ENCODE measurements around the gene PRXL2A. TPM values are rescaled to one million over a fixed set of nuclear protein-coding genes. Genes with fewer than 3 reads are reported as not detected.

The PRXL2A gene
- total and polyA plus RNA-seq, 2 experiments from 2014 or later: 166 to 222 TPM

DNA sequence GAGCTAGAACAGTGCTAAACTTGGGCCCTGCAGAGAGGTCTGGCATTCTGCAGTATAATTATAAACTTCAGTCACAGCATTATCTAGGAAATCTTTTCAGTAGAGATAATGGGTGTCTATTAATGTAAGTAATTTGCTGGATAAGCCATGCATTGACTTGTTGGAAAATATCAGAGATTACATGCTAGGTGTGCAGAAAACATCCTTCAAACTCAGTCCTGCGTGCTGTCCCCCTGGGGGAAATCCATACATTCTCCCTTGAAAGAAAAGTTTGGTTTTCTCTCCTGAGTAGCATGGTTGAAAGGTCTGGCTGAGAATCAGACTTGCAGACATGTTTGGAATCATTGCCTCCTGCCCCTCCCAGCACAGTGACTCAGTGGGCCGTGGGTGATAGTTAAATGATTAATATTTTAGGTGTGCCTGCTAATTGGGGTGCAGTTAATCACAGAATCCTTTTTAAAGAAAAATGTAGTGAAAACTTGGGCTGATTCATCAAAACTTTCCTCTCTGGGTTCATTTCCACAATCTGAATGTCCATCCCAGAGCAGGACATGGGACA is 13.9 kb upstream of the PRXL2A start:
- Histone ChIP-seq H3K4me3 (no peak overlapping the region), H3K27me3 (no peaks in the 10 kb centered on the region), H3K79me2 (no peaks in the 10 kb centered on the region), H3K9me2 (replicated peaks; ENCODE audit: insufficient read depth) (no peaks in the 10 kb centered on the region), H3K27ac (no peak overlapping the region), H2AFZ (no peak overlapping the region), H3K9me3 (ENCODE audit: low read depth) (no peaks in the 10 kb centered on the region), H3K4me2 (no peak overlapping the region), H4K20me1 (ENCODE audit: insufficient read depth, poor library complexity, severe bottlenecking) (no peaks in the 10 kb centered on the region), H3K36me3 (replicated peaks; ENCODE audit: insufficient read depth, low read depth) (no peaks in the 10 kb centered on the region), H3K4me1 (ENCODE audit: insufficient read depth) (no peaks in the 10 kb centered on the region)
- no peak for DNase-seq (ENCODE audit: low spot score)
- TF ChIP-seq EZH2 (IDR thresholded peaks at IDR 0.05; ENCODE audit: borderline replicate concordance): no peak
- TF ChIP-seq EZH2phosphoT487 (IDR thresholded peaks at IDR 0.05; ENCODE audit: low read depth, severe bottlenecking, unreplicated experiment): no peak
- TF ChIP-seq, protein P1, sequence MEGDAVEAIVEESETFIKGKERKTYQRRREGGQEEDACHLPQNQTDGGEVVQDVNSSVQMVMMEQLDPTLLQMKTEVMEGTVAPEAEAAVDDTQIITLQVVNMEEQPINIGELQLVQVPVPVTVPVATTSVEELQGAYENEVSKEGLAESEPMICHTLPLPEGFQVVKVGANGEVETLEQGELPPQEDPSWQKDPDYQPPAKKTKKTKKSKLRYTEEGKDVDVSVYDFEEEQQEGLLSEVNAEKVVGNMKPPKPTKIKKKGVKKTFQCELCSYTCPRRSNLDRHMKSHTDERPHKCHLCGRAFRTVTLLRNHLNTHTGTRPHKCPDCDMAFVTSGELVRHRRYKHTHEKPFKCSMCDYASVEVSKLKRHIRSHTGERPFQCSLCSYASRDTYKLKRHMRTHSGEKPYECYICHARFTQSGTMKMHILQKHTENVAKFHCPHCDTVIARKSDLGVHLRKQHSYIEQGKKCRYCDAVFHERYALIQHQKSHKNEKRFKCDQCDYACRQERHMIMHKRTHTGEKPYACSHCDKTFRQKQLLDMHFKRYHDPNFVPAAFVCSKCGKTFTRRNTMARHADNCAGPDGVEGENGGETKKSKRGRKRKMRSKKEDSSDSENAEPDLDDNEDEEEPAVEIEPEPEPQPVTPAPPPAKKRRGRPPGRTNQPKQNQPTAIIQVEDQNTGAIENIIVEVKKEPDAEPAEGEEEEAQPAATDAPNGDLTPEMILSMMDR (IDR thresholded peaks at IDR 0.05; ENCODE audit: poor library complexity): no peak
- 57% methylated on average over 2 of the region's 2 CpGs for WGBS (ENCODE audit: low lambda C conversion rate, missing lambda C conversion rate)

DNA sequence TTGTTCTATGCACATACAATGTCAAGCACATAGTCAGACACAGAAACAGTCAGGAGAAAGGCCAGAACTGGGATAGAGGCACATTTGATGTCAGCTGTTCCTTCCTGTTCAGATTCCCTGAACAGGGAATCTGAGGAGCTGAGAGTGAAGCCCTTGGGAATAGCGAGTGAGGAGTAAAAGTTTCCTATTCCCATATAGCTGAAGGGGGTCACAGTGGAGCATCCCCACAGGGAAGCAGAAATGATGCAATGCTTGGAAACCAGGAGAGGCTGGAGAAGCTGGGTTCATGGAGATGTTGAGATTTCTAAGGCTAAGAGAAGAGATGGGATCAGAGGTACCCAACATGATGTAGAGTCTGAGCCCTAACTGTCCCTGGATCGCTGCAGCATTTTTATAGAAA is 11.3 kb upstream of the PRXL2A start:
- TF ChIP-seq EZH2phosphoT487 (IDR thresholded peaks at IDR 0.05; ENCODE audit: low read depth, severe bottlenecking, unreplicated experiment) (no peak), EZH2 (IDR thresholded peaks at IDR 0.05; ENCODE audit: borderline replicate concordance) (no peak)
- TF ChIP-seq, protein P1 (IDR thresholded peaks at IDR 0.05; ENCODE audit: poor library complexity): no peak
- Histone ChIP-seq H3K9me2 (replicated peaks; ENCODE audit: insufficient read depth) (no peaks in the 10 kb centered on the region), H3K27ac (no peak overlapping the region), H3K4me1 (ENCODE audit: insufficient read depth) (no peaks in the 10 kb centered on the region), H3K27me3 (no peaks in the 10 kb centered on the region), H3K79me2 (no peaks in the 10 kb centered on the region), H3K4me3 (no peak overlapping the region), H3K9me3 (ENCODE audit: low read depth) (no peaks in the 10 kb centered on the region), H4K20me1 (ENCODE audit: insufficient read depth, poor library complexity, severe bottlenecking) (no peaks in the 10 kb centered on the region), H3K36me3 (replicated peaks; ENCODE audit: insufficient read depth, low read depth) (no peaks in the 10 kb centered on the region), H3K4me2 (no peak overlapping the region), H2AFZ (no peak overlapping the region)
- 97% methylated on average over 2 of the region's 2 CpGs for WGBS (ENCODE audit: low lambda C conversion rate, missing lambda C conversion rate)
- no peak for DNase-seq (ENCODE audit: low spot score)

DNA sequence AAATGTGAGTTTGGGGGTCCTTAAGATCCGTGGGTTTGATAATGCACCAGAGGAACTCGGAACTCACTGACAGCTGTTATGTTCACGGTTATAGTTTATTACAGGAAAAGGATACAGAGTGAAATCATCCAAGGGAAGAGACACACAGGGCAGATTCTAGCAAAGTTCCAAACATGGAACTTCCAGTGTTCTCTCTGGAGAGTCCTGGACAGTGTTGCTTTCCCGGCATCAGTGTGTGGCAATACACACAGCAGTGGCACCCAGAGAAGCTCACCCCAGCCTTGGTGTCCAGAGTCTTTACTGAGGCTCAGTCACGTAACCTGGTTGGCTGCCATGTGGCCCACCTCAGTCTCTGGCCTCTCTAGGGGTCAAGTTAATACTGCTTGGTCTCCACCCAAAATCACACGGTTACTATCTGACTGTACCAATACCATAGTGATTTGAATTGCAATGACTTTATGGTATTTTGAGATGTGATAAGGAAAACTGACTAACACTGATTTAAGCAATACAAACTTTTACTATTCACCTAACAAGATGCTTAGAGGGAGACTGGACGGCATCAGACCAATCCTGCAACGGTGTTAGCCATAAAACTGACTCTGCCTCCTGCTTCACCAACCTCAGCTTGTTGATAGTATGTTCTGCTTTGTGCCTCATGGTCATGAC is 8.1 kb upstream of the PRXL2A start:
- no peaks in the 10 kb centered on the region for H3K4me1 ChIP-seq (ENCODE audit: insufficient read depth)
- no peak overlapping the region for H3K4me3 ChIP-seq
- H3K9me3 ChIP-seq (ENCODE audit: low read depth): no peaks in the 10 kb centered on the region
- peak overlapping the region; percentile 2 for H3K27ac ChIP-seq
- H3K27me3 ChIP-seq: no peaks in the 10 kb centered on the region
- no peaks in the 10 kb centered on the region for H4K20me1 ChIP-seq (ENCODE audit: insufficient read depth, poor library complexity, severe bottlenecking)
- no peak for DNase-seq (ENCODE audit: low spot score)
- H3K79me2 ChIP-seq: no peaks in the 10 kb centered on the region
- no peak for TF ChIP-seq EZH2phosphoT487 (IDR thresholded peaks at IDR 0.05; ENCODE audit: low read depth, severe bottlenecking, unreplicated experiment)
- no peak for TF ChIP-seq EZH2 (IDR thresholded peaks at IDR 0.05; ENCODE audit: borderline replicate concordance)
- TF ChIP-seq, protein P1 (IDR thresholded peaks at IDR 0.05; ENCODE audit: poor library complexity): no peak
- no peak overlapping the region for H3K4me2 ChIP-seq
- no peaks in the 10 kb centered on the region for H3K9me2 ChIP-seq (replicated peaks; ENCODE audit: insufficient read depth)
- 76% methylated on average over 8 of the region's 8 CpGs for WGBS (ENCODE audit: low lambda C conversion rate, missing lambda C conversion rate)
- H3K36me3 ChIP-seq (replicated peaks; ENCODE audit: insufficient read depth, low read depth): no peaks in the 10 kb centered on the region
- H2AFZ ChIP-seq: no peak overlapping the region

Measured in hepatocyte (in vitro differentiated cells).